Ishikawa (cell line): ENCODE results near the gene LILRB3.
A peak's percentile ranks its signal among the peaks of the same experiment; 100 is the strongest.
"Not testable (repeated sequence)": the region's sequence is repeated elsewhere in the genome, so short reads cannot be mapped to it uniquely, and the experiment has no call there.

ENCODE experiments used
- CEBPB ChIP-seq: IDR thresholded peaks from 2 replicates; pipeline ENCODE4 v1.6.1; 2012
- CREB1 ChIP-seq: IDR thresholded peaks from 2 replicates; pipeline ENCODE4 v1.6.1; 2012; ENCODE audit warnings: low read depth
- EGR1 ChIP-seq: IDR thresholded peaks from 2 replicates; pipeline ENCODE4 v1.6.1; 2012
- EP300 ChIP-seq: IDR thresholded peaks from 2 replicates; pipeline ENCODE4 v1.6.1; 2012; ENCODE audit warnings: borderline replicate concordance
- FOXM1 ChIP-seq: IDR thresholded peaks from 2 replicates; pipeline ENCODE4 v1.6.1; 2012; ENCODE audit warnings: low read depth, borderline replicate concordance
- MAX ChIP-seq: IDR thresholded peaks from 2 replicates; pipeline ENCODE4 v1.6.1; 2012
- NFIC ChIP-seq: IDR thresholded peaks from 2 replicates; pipeline ENCODE4 v1.6.1; 2012
- RAD21 ChIP-seq: IDR thresholded peaks from 2 replicates; pipeline ENCODE4 v1.6.1; 2012; ENCODE audit warnings: low read depth
- REST ChIP-seq: IDR thresholded peaks from 2 replicates; pipeline ENCODE4 v1.6.1; 2012; ENCODE audit warnings: low read depth, mild to moderate bottlenecking
- TAF1 ChIP-seq: IDR thresholded peaks from 2 replicates; pipeline ENCODE4 v1.6.1; 2012; ENCODE audit warnings: low read depth, mild to moderate bottlenecking
- TCF12 ChIP-seq: IDR thresholded peaks from 2 replicates; pipeline ENCODE4 v1.6.1; 2012; ENCODE audit warnings: low read depth
- TEAD4 ChIP-seq: IDR thresholded peaks from 2 replicates; pipeline ENCODE4 v1.6.1; 2012
- USF1 ChIP-seq: IDR thresholded peaks from 2 replicates; pipeline ENCODE4 v1.6.1; 2012
- YY1 ChIP-seq: IDR thresholded peaks from 2 replicates; pipeline ENCODE4 v1.6.1; 2012; ENCODE audit warnings: low read depth
- ZBTB7A ChIP-seq: IDR thresholded peaks from 2 replicates; pipeline ENCODE4 v1.6.1; 2012; ENCODE audit warnings: low read depth

Gene LILRB3

GRCh38 chr19:54222474-54223276 is at the start of gene LILRB3:
Gene LILRB3 (minus strand): TSS chr19:54223007. CDS start chr19:54222976, 31 bp downstream.
- TF ChIP-seq YY1, EP300, MAX: not testable (repeated sequence)

- TF ChIP-seq FOXM1, result no peak
- TF ChIP-seq EP300, result no peak
- TF ChIP-seq TCF12, result no peak
- no peak for TF ChIP-seq TAF1
- no peak for TF ChIP-seq RAD21
- no peak for TF ChIP-seq ZBTB7A
- TF ChIP-seq CREB1, result no peak
- no peak for TF ChIP-seq MAX
- TF ChIP-seq YY1, result no peak
- TF ChIP-seq REST, result no peak
- TF ChIP-seq CEBPB, result no peak
- TF ChIP-seq TEAD4, result no peak
- no peak for TF ChIP-seq EGR1
Observed at GRCh38 chr19:54271106-54271505, 48.3 kb upstream of the LILRB3 start.

- no peak for TF ChIP-seq TEAD4
- TF ChIP-seq TAF1, result no peak
- no peak for TF ChIP-seq USF1
- TF ChIP-seq ZBTB7A, result no peak
- TF ChIP-seq EP300, result no peak
- TF ChIP-seq RAD21, result no peak
- no peak for TF ChIP-seq MAX
Observed at GRCh38 chr19:54268936-54269335, 46.1 kb upstream of the LILRB3 start.

GRCh38 chr19:54266133-54266532 is 43.3 kb upstream of the LILRB3 start:
- TF ChIP-seq TEAD4, result peak; percentile 99
- no peak for TF ChIP-seq CREB1
- peak; percentile 56 for TF ChIP-seq RAD21
- no peak for TF ChIP-seq YY1
- no peak for TF ChIP-seq TCF12
- TF ChIP-seq MAX, result no peak
- no peak for TF ChIP-seq TAF1
- no peak for TF ChIP-seq USF1
- no peak for TF ChIP-seq ZBTB7A

- TF ChIP-seq TAF1 (no peak), TCF12 (no peak), TEAD4 (no peak)
Observed at GRCh38 chr19:54262470-54262869, 39.7 kb upstream of the LILRB3 start.

GRCh38 chr19:54262066-54262465 is 39.3 kb upstream of the LILRB3 start:
- TF ChIP-seq USF1, result no peak
- TF ChIP-seq EGR1, result no peak
- TF ChIP-seq TAF1, result no peak
- no peak for TF ChIP-seq TEAD4
- no peak for TF ChIP-seq CEBPB
- TF ChIP-seq MAX, result no peak
- no peak for TF ChIP-seq FOXM1
- TF ChIP-seq ZBTB7A, result no peak
- no peak for TF ChIP-seq REST
- no peak for TF ChIP-seq NFIC
- no peak for TF ChIP-seq TCF12
- no peak for TF ChIP-seq EP300
- no peak for TF ChIP-seq YY1
- TF ChIP-seq CREB1, result no peak
- no peak for TF ChIP-seq RAD21
